Parathyroid adenoma (tissue), 2 donors: ENCODE results near the gene RBM19.

Experiments
- H2AFZ ChIP-seq: fragments of 300-600 bp; sonication (generic); one replicate; pipeline ENCODE4 v1.7.0; 2017; ENCODE audit warnings: antibody characterized with exemption, mild to moderate bottlenecking
- H3K27ac ChIP-seq: fragments of 300-600 bp; sonication (generic); one replicate; pipeline ENCODE4 v1.7.0; 2017
- H3K27me3 ChIP-seq: fragments of 300-600 bp; sonication (generic); one replicate; pipeline ENCODE4 v1.7.0; 2017; ENCODE audit warnings: low read length; ENCODE audit not compliant: control insufficient read depth, insufficient read depth
- H3K36me3 ChIP-seq: fragments of 300-600 bp; sonication (generic); one replicate; pipeline ENCODE4 v1.7.0; 2017; ENCODE audit warnings: low read length; ENCODE audit not compliant: control insufficient read depth, insufficient read depth
- H3K4me1 ChIP-seq: fragments of 300-600 bp; sonication (generic); one replicate; pipeline ENCODE4 v1.7.0; 2017; ENCODE audit warnings: control low read depth
- H3K4me2 ChIP-seq: fragments of 300-600 bp; sonication (generic); one replicate; pipeline ENCODE4 v1.7.0; 2017; ENCODE audit warnings: low read length
- H3K4me3 ChIP-seq: fragments of 300-600 bp; sonication (generic); one replicate; pipeline ENCODE4 v1.7.0; 2017; ENCODE audit warnings: low read depth, low read length
- H3K79me2 ChIP-seq: fragments of 300-600 bp; sonication (generic); one replicate; pipeline ENCODE4 v1.7.0; 2017; ENCODE audit warnings: control low read depth
- H3K9ac ChIP-seq: fragments of 300-600 bp; sonication (generic); one replicate; pipeline ENCODE4 v1.7.0; 2017; ENCODE audit warnings: mild to moderate bottlenecking
- H3K9me3 ChIP-seq: fragments of 300-600 bp; sonication (generic); one replicate; pipeline ENCODE4 v1.7.0; 2017; ENCODE audit warnings: low read length; ENCODE audit not compliant: control insufficient read depth
- TF ChIP-seq, protein P1 (sequence below): fragments of 300-600 bp; sonication (generic); IDR thresholded peaks from one replicate; pipeline ENCODE4 v1.7.0; 2017; ENCODE audit warnings: antibody characterized with exemption, mild to moderate bottlenecking
- donor health status: primary hyperparathyroidism.

The RBM19 gene

DNA sequence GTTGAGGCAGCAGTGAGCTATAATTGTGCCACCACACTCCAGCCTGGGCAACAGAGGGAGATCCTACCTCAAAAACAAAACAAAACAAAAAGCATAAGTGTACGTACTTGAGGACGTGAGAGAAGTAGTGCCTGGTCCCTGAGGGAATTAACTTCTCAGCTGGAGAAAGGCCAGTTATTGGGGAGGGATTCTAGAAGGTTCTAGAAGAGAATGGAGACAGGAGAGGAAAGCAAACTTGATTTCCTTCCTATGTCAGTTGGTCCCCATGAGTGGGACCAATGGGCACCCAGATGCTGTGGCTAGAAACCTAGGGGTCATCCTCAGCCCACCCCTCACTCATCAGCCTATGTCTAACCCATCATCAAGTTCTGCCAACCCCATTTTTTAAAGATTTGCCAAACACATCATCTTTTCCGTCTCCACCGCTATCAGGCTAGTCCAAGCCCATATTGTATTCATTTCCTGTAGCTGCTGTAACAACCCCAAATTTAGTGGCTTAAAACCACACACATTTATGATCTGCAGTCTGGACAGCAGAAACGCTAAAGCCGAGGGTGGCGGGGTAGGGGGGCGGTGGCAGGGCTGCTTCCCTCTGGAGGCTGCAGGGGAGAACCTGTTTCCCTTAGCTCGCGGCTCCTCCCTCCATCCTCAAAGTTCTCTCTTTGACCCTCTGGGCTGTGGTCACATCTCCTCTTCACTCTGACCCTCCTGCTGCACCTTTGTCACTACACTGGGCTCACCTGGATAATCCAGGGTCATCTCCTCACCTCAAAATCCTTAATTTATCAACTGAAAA is 7.2 kb upstream of the RBM19 start:
- Histone ChIP-seq H3K27me3 (no peaks in the 10 kb centered on the region), H2AFZ (no peak overlapping the region), H3K4me2 (no peak overlapping the region), H3K27ac (no peak overlapping the region), H3K79me2 (no peaks in the 10 kb centered on the region), H3K4me3 (no peak overlapping the region), H3K9me3 (no peaks in the 10 kb centered on the region), H3K4me1 (no peaks in the 10 kb centered on the region), H3K36me3 (no peaks in the 10 kb centered on the region), H3K9ac (no peak overlapping the region)
- TF ChIP-seq, protein P1, sequence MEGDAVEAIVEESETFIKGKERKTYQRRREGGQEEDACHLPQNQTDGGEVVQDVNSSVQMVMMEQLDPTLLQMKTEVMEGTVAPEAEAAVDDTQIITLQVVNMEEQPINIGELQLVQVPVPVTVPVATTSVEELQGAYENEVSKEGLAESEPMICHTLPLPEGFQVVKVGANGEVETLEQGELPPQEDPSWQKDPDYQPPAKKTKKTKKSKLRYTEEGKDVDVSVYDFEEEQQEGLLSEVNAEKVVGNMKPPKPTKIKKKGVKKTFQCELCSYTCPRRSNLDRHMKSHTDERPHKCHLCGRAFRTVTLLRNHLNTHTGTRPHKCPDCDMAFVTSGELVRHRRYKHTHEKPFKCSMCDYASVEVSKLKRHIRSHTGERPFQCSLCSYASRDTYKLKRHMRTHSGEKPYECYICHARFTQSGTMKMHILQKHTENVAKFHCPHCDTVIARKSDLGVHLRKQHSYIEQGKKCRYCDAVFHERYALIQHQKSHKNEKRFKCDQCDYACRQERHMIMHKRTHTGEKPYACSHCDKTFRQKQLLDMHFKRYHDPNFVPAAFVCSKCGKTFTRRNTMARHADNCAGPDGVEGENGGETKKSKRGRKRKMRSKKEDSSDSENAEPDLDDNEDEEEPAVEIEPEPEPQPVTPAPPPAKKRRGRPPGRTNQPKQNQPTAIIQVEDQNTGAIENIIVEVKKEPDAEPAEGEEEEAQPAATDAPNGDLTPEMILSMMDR = no peak

DNA sequence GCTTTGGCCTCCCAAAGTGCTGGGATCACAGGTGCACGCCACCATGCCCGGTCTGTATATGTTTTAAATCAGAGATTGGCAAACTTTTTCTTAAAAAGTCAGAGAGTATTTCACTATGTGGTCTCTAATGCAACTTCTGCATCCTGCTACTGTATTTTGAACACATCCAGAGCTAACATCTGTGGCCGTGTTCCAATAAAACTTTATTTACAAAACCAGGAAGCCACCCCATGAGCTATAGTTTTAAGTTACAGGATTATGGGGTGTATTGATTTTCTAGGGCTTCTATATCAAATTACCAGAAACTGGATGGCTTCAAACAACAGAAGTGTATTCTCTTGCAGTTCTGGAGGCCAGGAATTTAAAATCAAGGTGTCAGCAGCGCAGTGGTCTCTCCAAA is 5.3 kb upstream of the RBM19 start:
- H3K4me2 ChIP-seq = no peak overlapping the region
- H2AFZ ChIP-seq = no peak overlapping the region
- no peaks in the 10 kb centered on the region for H3K27me3 ChIP-seq
- H3K9ac ChIP-seq = no peak overlapping the region
- H3K27ac ChIP-seq = no peak overlapping the region
- TF ChIP-seq, protein P1 = no peak
- H3K4me3 ChIP-seq = no peak overlapping the region
- no peaks in the 10 kb centered on the region for H3K4me1 ChIP-seq
- no peaks in the 10 kb centered on the region for H3K36me3 ChIP-seq
- no peaks in the 10 kb centered on the region for H3K79me2 ChIP-seq
- no peaks in the 10 kb centered on the region for H3K9me3 ChIP-seq

DNA sequence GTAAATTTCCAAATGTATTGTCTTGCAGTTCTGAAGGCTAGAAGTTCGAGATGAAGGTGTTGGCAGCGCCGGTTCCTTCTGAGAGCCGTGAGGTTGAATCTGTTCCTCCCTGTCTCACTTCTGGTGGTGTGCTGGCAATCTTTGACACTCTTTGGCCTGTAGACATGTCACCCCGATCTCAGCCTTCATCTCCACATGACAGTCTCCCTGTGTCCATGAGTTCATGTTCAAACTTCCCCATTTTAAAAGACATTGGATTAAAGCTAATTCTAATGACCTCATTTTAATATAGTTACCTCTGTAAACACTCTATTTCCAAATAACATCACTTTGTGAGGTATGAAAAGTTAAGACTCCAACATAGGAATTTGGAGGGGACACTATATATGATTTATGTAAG is 4.1 kb upstream of the RBM19 start:
- Histone ChIP-seq H3K9ac (no peak overlapping the region), H3K9me3 (no peaks in the 10 kb centered on the region), H3K4me2 (no peak overlapping the region), H2AFZ (no peak overlapping the region), H3K36me3 (no peaks in the 10 kb centered on the region), H3K4me3 (no peak overlapping the region), H3K27ac (no peak overlapping the region), H3K27me3 (no peaks in the 10 kb centered on the region), H3K4me1 (peaks cover 5% of the 10 kb centered on the region), H3K79me2 (no peaks in the 10 kb centered on the region)
- TF ChIP-seq, protein P1 = no peak

DNA sequence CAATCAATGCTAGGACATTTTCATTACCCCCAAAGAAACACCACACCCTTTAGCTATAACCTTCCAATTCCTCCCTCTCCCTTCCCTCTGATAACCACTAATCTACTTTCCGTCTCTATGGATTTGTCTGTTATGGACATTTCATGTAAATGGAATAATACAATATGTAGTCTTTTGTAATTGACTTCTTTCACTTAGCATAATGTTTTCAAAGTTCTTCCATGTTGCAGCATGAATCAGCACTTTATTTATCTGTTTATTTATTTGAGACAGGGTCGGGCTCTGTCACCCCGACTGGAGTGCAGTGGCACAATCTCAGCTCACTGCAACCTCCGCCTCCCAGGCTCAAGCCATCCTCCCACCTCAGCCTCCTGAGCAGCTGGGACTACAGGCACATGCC is 1.2 kb upstream of the RBM19 start:
- TF ChIP-seq, protein P1 = no peak
- Histone ChIP-seq H3K4me2 (no peak overlapping the region), H3K27ac (no peak overlapping the region), H3K4me3 (no peak overlapping the region), H3K79me2 (no peaks in the 10 kb centered on the region), H3K36me3 (no peaks in the 10 kb centered on the region), H3K9me3 (no peaks in the 10 kb centered on the region), H3K27me3 (no peaks in the 10 kb centered on the region), H3K4me1 (peaks cover 6% of the 10 kb centered on the region), H2AFZ (no peak overlapping the region), H3K9ac (no peak overlapping the region)

DNA sequence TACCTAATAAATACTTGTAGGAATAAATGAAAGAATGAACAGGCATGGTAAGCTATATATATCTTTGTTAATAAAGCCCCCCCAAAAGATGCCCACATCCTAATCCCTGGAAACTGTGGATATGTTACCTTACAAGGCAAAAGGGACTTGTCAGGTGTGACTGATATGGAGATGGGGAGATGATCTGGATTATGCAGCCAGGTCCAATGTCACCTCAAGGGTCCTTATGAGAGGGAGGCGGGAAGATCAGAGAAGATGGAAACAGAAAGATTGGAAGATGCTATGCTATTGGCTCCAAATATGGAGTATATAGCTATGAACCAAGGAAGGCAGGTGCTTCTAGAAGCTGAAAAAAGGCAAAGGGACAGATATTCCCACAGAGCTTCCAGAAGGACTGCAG is 3.4 kb downstream of the RBM19 start:
- H3K4me3 ChIP-seq = no peak overlapping the region
- no peak overlapping the region for H2AFZ ChIP-seq
- H3K27me3 ChIP-seq = no peaks in the 10 kb centered on the region
- no peaks in the 10 kb centered on the region for H3K36me3 ChIP-seq
- no peak overlapping the region for H3K9ac ChIP-seq
- H3K4me2 ChIP-seq = no peak overlapping the region
- peaks cover 6% of the 10 kb centered on the region for H3K4me1 ChIP-seq
- TF ChIP-seq, protein P1 = no peak
- no peaks in the 10 kb centered on the region for H3K79me2 ChIP-seq
- no peak overlapping the region for H3K27ac ChIP-seq
- no peaks in the 10 kb centered on the region for H3K9me3 ChIP-seq
